ENCODE results near the gene CYBA. TPM values are rescaled to one million over a fixed set of nuclear protein-coding genes. Genes with fewer than 3 reads are reported as not detected.

The CYBA gene
- polyA plus RNA-seq, 1 donor from 2014 or later = 6.3 TPM

DNA sequence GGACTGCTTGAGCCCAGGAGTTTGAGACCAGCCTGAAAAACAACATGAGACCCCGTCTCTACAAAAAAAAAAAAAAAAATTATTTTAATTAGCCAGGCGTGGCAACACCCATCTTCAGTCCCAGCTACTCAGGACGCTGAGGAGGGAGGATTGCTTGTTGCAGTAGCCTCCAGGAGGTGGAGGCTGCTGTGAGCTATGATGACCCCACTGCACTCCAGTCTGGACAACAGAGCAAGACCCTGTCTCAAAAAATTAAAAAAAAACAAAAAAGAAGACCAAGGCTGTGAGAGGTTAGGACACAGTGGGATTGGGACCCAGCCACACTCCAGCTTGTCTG lies 36.8 kb upstream of the CYBA start:
- Histone ChIP-seq H3K27me3 (ENCODE audit: insufficient read depth, low read depth, low read length) (peaks cover 45% of the 10 kb centered on the region), H3K9me2 (ENCODE audit: insufficient read depth, low read length) (no peaks in the 10 kb centered on the region), H3F3A (ENCODE audit: insufficient read depth, low read length, poor library complexity, severe bottlenecking) (no peaks in the 10 kb centered on the region), H3K79me2 (replicated peaks; ENCODE audit: insufficient read depth, low read length) (no peaks in the 10 kb centered on the region), H3K9me3 (ENCODE audit: low read length) (no peaks in the 10 kb centered on the region), H3K36me3 (ENCODE audit: insufficient read depth, low read length) (no peaks in the 10 kb centered on the region), H4K20me1 (ENCODE audit: insufficient read depth) (no peaks in the 10 kb centered on the region), H3K4me2 (ENCODE audit: low read length) (no peak overlapping the region), H2AFZ (ENCODE audit: low read depth, low read length) (no peak overlapping the region), H3K4me3 (ENCODE audit: low read length) (no peak overlapping the region), H3K9ac (ENCODE audit: low read length) (no peak overlapping the region), H3K27ac (ENCODE audit: low read length) (no peak overlapping the region)
- TF ChIP-seq POLR2AphosphoS5 (IDR thresholded peaks at IDR 0.05) (no peak), EP300 (conservative IDR thresholded peaks at IDR 0.05; ENCODE audit: poor library complexity, severe bottlenecking) (no peak), TAF1 (IDR thresholded peaks at IDR 0.05; ENCODE audit: low read depth) (no peak), MXI1 (conservative IDR thresholded peaks at IDR 0.05; ENCODE audit: poor library complexity, severe bottlenecking) (no peak), SMC3 (conservative IDR thresholded peaks at IDR 0.05; ENCODE audit: poor library complexity) (no peak), RAD21 (conservative IDR thresholded peaks at IDR 0.05) (no peak), EZH2 (IDR thresholded peaks at IDR 0.05; ENCODE audit: borderline replicate concordance, insufficient read depth, low read length, poor library complexity, severe bottlenecking) (no peak)
- TF ChIP-seq, protein P1, sequence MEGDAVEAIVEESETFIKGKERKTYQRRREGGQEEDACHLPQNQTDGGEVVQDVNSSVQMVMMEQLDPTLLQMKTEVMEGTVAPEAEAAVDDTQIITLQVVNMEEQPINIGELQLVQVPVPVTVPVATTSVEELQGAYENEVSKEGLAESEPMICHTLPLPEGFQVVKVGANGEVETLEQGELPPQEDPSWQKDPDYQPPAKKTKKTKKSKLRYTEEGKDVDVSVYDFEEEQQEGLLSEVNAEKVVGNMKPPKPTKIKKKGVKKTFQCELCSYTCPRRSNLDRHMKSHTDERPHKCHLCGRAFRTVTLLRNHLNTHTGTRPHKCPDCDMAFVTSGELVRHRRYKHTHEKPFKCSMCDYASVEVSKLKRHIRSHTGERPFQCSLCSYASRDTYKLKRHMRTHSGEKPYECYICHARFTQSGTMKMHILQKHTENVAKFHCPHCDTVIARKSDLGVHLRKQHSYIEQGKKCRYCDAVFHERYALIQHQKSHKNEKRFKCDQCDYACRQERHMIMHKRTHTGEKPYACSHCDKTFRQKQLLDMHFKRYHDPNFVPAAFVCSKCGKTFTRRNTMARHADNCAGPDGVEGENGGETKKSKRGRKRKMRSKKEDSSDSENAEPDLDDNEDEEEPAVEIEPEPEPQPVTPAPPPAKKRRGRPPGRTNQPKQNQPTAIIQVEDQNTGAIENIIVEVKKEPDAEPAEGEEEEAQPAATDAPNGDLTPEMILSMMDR (IDR thresholded peaks at IDR 0.05; ENCODE audit: poor library complexity, severe bottlenecking) = no peak
- TF ChIP-seq, protein P2, sequence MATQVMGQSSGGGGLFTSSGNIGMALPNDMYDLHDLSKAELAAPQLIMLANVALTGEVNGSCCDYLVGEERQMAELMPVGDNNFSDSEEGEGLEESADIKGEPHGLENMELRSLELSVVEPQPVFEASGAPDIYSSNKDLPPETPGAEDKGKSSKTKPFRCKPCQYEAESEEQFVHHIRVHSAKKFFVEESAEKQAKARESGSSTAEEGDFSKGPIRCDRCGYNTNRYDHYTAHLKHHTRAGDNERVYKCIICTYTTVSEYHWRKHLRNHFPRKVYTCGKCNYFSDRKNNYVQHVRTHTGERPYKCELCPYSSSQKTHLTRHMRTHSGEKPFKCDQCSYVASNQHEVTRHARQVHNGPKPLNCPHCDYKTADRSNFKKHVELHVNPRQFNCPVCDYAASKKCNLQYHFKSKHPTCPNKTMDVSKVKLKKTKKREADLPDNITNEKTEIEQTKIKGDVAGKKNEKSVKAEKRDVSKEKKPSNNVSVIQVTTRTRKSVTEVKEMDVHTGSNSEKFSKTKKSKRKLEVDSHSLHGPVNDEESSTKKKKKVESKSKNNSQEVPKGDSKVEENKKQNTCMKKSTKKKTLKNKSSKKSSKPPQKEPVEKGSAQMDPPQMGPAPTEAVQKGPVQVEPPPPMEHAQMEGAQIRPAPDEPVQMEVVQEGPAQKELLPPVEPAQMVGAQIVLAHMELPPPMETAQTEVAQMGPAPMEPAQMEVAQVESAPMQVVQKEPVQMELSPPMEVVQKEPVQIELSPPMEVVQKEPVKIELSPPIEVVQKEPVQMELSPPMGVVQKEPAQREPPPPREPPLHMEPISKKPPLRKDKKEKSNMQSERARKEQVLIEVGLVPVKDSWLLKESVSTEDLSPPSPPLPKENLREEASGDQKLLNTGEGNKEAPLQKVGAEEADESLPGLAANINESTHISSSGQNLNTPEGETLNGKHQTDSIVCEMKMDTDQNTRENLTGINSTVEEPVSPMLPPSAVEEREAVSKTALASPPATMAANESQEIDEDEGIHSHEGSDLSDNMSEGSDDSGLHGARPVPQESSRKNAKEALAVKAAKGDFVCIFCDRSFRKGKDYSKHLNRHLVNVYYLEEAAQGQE (IDR thresholded peaks at IDR 0.05; ENCODE audit: borderline replicate concordance) = no peak

DNA sequence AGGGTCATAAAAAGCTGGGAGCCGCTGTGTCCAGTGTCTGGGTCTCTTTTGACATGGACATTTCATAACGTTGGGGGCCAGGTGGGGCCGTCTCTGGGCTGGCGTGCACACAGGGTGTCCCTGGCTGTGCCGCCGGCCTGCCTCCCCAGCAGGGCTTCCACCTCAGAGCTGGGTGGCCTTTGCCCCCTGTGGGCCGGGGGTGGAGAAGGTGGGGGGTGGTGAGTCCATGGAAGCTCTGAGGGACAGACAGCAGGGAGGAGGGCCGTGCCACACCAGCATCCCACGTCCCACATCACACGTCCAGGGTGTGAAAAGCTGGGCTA lies 36.4 kb upstream of the CYBA start:
- no peak overlapping the region for H3K9ac ChIP-seq (ENCODE audit: low read length)
- H3K36me3 ChIP-seq (ENCODE audit: insufficient read depth, low read length) = no peaks in the 10 kb centered on the region
- H3K27me3 ChIP-seq (ENCODE audit: insufficient read depth, low read depth, low read length) = peaks cover 45% of the 10 kb centered on the region
- H2AFZ ChIP-seq (ENCODE audit: low read depth, low read length) = no peak overlapping the region
- H3K4me3 ChIP-seq (ENCODE audit: low read length) = no peak overlapping the region
- no peaks in the 10 kb centered on the region for H3K9me2 ChIP-seq (ENCODE audit: insufficient read depth, low read length)
- H3K4me2 ChIP-seq (ENCODE audit: low read length) = no peak overlapping the region
- no peaks in the 10 kb centered on the region for H3K9me3 ChIP-seq (ENCODE audit: low read length)
- no peaks in the 10 kb centered on the region for H3F3A ChIP-seq (ENCODE audit: insufficient read depth, low read length, poor library complexity, severe bottlenecking)
- H4K20me1 ChIP-seq (ENCODE audit: insufficient read depth) = no peaks in the 10 kb centered on the region
- no peaks in the 10 kb centered on the region for H3K79me2 ChIP-seq (replicated peaks; ENCODE audit: insufficient read depth, low read length)
- no peak overlapping the region for H3K27ac ChIP-seq (ENCODE audit: low read length)
- TF ChIP-seq RAD21 (conservative IDR thresholded peaks at IDR 0.05) (no peak), EP300 (conservative IDR thresholded peaks at IDR 0.05; ENCODE audit: poor library complexity, severe bottlenecking) (no peak), TAF1 (IDR thresholded peaks at IDR 0.05; ENCODE audit: low read depth) (no peak), EZH2 (IDR thresholded peaks at IDR 0.05; ENCODE audit: borderline replicate concordance, insufficient read depth, low read length, poor library complexity, severe bottlenecking) (no peak), SMC3 (conservative IDR thresholded peaks at IDR 0.05; ENCODE audit: poor library complexity) (no peak), POLR2AphosphoS5 (IDR thresholded peaks at IDR 0.05) (no peak), MXI1 (conservative IDR thresholded peaks at IDR 0.05; ENCODE audit: poor library complexity, severe bottlenecking) (no peak)
- TF ChIP-seq, protein P1 (IDR thresholded peaks at IDR 0.05; ENCODE audit: poor library complexity, severe bottlenecking) = no peak
- TF ChIP-seq, protein P2 (IDR thresholded peaks at IDR 0.05; ENCODE audit: borderline replicate concordance) = no peak
